Mucosa of rectum (tissue), 2 donors: ENCODE results near the gene MTG2.

Experiments used
- H3K27ac ChIP-seq, 2 donors: one replicate each; pipeline ENCODE4 v1.7.0; 2013; ENCODE audit warnings: inconsistent platforms in 2 of 2, low read depth in 2 of 2, low read length in 2 of 2
- H3K27me3 ChIP-seq, 2 donors: one replicate each; pipeline ENCODE4 v1.7.0; 2013; ENCODE audit warnings: low read length in 2 of 2; ENCODE audit not compliant: control insufficient read depth in 2 of 2, insufficient read depth in 2 of 2
- H3K36me3 ChIP-seq, 2 donors: one replicate each; pipeline ENCODE4 v1.7.0; 2013; ENCODE audit warnings: low read length in 2 of 2; ENCODE audit not compliant: control insufficient read depth in 2 of 2, insufficient read depth in 2 of 2
- H3K4me1 ChIP-seq, 2 donors: one replicate each; pipeline ENCODE4 v1.7.0; 2013; ENCODE audit warnings: low read length in 2 of 2, mild to moderate bottlenecking in 1 of 2; ENCODE audit not compliant: control insufficient read depth in 2 of 2, insufficient read depth in 2 of 2
- H3K4me3 ChIP-seq, 2 donors: one replicate each; pipeline ENCODE4 v1.7.0; 2013; ENCODE audit warnings: low read length in 2 of 2
- H3K9ac ChIP-seq, 2 donors: one replicate each; pipeline ENCODE4 v1.7.0; 2013; ENCODE audit warnings: low read length in 2 of 2, low read depth in 1 of 2, mild to moderate bottlenecking in 1 of 2
- H3K9me3 ChIP-seq, 2 donors: one replicate each; pipeline ENCODE4 v1.7.0; 2013; ENCODE audit warnings: low read length in 2 of 2; ENCODE audit not compliant: control insufficient read depth in 2 of 2
- donor health status: healthy.
- donor health status: Normal muscosa, but diverticular disease.

The MTG2 gene

DNA sequence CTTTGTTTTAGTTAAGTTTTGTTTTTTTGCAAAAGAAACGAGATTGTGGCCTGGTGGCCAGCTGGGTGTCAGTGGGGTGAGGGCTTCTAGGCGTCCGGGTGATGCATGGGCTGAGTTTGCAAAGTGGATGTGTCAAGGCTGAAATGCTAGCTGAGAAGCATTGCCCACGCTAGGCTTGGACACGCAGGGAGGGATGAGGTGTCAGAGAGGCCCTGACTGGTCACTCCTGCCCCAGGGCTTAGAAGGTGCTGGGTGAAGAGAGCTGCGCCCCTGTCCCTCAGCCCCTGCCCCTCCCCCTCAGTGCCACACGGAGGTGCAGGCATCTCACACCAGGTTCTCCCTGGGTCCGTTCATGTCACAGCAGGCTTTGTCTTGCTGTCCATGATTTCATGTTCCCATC, 63.6 kb downstream of the MTG2 start:
- Histone ChIP-seq H3K4me1 (peaks cover 9 to 12% of the 10 kb centered on the region in 2 donors), H3K4me3 (no peak overlapping the region), H3K9ac (no peak overlapping the region), H3K27me3 (no peaks in the 10 kb centered on the region), H3K9me3 (no peaks in the 10 kb centered on the region), H3K36me3 (peaks cover 9 to 19% of the 10 kb centered on the region in 2 donors), H3K27ac (no peak overlapping the region)

DNA sequence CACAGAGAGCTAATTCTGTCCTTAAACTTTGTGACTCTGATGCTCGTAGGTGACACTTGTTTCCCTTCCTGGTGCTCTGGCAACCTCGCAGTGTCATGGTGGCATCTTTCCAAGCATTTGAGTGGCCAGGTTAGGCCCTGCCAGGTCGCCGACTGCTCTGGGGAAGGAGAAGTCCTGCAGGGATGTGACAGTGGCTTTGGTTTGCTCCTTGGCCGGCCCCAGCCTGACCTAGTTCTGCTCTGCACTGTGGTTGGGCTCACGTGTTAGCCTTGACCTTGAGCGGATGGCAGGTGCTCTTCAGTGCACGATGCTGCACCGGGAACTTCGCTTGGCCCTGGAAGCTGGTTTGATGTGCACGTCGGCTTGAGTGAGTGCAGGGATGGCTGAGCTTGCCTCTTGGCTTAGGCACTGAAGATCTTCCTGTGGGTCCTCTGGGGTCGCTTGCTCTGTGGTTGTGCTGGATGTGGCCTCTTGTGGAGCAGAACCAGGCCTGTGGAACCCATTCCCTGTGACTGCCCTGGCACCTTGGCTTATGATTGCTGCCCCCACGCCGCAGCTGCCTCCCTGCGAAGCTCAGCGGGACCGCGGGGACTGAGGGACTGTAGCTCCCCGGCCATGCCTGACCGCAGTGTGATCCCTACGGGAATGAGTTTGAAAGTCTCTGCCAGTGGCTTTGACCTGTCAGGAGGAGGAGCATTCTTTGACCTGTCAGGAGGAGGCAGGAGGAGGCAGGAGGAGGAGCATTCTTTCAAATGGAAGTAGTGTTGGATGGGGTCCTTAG, 64.2 kb downstream of the MTG2 start:
- Histone ChIP-seq H3K9me3 (no peaks in the 10 kb centered on the region), H3K4me3 (no peak overlapping the region), H3K4me1 (peaks cover 6 to 8% of the 10 kb centered on the region in 2 donors), H3K27ac (no peak overlapping the region), H3K36me3 (peaks cover 9 to 19% of the 10 kb centered on the region in 2 donors), H3K9ac (no peak overlapping the region), H3K27me3 (no peaks in the 10 kb centered on the region)

DNA sequence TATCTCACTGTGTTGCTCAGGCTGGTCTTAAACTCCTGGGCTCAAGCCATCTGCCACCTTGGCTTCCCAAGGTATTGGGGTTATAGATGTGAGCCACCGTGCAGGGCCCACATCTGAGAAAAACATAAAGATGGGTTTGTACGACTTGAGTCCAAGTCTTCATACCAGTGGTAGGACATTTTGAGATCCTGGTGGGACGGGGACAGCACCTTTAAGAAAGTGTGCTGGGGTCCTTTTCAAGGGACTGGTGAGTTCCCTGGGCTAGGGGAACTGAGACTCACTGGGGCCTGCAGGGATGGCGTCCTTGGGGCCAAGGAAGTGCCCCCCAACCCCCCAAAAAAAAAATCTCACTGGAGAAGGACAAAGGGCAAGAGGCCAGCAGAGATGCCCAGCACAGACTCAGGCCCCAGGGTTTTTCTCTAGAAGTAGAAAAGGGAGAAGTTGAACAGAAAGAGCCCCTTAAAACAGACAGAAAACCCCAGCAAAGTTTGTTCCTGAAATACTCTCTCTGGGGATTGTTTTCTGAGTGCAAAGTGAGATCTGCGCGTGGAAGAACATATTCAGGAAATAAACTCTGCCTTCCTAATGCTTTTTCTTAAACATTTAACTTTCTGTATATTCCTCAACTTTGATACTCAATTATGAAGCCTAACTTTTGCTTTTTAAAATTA, 66.2 kb downstream of the MTG2 start:
- H3K9me3 ChIP-seq = no peaks in the 10 kb centered on the region
- no peak overlapping the region for H3K27ac ChIP-seq
- H3K27me3 ChIP-seq = no peaks in the 10 kb centered on the region
- no peak overlapping the region for H3K4me3 ChIP-seq
- peaks cover 1 to 15% of the 10 kb centered on the region in 2 donors for H3K36me3 ChIP-seq
- peaks cover 0 to 2% of the 10 kb centered on the region in 2 donors for H3K4me1 ChIP-seq
- no peak overlapping the region for H3K9ac ChIP-seq

DNA sequence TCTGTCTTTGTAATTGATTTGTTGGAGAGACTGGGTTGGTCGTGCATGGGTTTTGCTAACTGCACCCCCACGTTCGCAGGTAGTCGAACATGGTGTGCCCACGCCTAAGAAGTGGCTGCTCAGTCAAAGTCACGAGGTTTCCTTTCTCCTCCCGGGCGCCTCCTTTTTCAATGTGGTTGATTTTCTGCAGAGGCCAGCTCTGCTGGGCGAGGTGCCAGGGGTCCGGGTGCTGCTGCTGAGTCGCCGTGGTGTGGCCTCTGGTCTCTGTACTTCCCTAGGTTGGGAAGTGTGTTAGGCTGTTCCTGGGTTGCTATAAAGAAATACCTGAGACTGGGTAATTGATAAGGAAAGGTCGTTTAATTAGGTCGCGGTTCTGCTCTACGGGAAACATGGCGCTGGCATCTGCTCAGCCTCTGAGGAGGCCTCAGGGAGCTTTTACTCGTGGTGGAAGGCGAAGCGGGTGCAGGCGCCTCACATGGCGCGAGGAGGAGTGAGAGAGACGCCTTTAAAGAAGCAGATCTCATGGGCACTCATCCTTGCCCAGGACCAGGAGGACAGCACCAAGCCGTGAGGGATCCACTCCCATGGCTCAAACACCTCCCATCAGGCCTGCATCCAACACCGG, 69.6 kb downstream of the MTG2 start:
- no peak overlapping the region for H3K27ac ChIP-seq
- H3K9me3 ChIP-seq = no peaks in the 10 kb centered on the region
- no peaks in the 10 kb centered on the region for H3K27me3 ChIP-seq
- no peak overlapping the region for H3K9ac ChIP-seq
- no peak overlapping the region for H3K4me3 ChIP-seq
- H3K36me3 ChIP-seq = peaks cover 10 to 20% of the 10 kb centered on the region in 2 donors
- no peaks in the 10 kb centered on the region for H3K4me1 ChIP-seq
